K562 (cell line): ENCODE measurements around the gene PROKR1. TPM values are rescaled to one million over a fixed set of nuclear protein-coding genes. Genes with fewer than 3 reads are reported as not detected.

Experiments
- CGGBP1 ChIP-seq: fragments of 250-450 bp; sonication (Bioruptor Pico); IDR thresholded peaks from 2 replicates; pipeline ENCODE4 v1.9.0; 2021; ENCODE audit warnings: mild to moderate bottlenecking
- HDAC8 ChIP-seq: fragments of 450-650 bp; IDR thresholded peaks from 2 replicates; pipeline ENCODE4 v1.6.1; 2016; ENCODE audit warnings: mild to moderate bottlenecking, missing genetic modification characterization, moderate library complexity, missing compliant biosample characterization
- HMBOX1 ChIP-seq: sonication (generic); IDR thresholded peaks from 2 replicates; pipeline ENCODE4 v1.6.1; 2016
- KAT8 ChIP-seq: fragments of 450-650 bp; IDR thresholded peaks from 2 replicates; pipeline ENCODE4 v1.6.1; 2016; ENCODE audit warnings: low read depth, mild to moderate bottlenecking
- NR2F6 ChIP-seq: fragments of 450-650 bp; formaldehyde crosslinking; IDR thresholded peaks from 2 replicates; pipeline ENCODE4 v1.4.0; 2020; ENCODE audit warnings: mild to moderate bottlenecking
- PCBP2 ChIP-seq: fragments of 200-400 bp; formaldehyde crosslinking; IDR thresholded peaks from 2 replicates; pipeline ENCODE4 v1.6.1; 2018; ENCODE audit warnings: low read length, low read depth, mild to moderate bottlenecking, moderate library complexity; ENCODE audit not compliant: poor library complexity, severe bottlenecking
- SPI1 ChIP-seq: IDR thresholded peaks from 2 replicates; pipeline ENCODE4 v1.6.1; 2011; ENCODE audit warnings: low read depth, low read length, control low read depth, borderline replicate concordance
- TRIM24 ChIP-seq, 2 experiments: fragments of 450-650 bp; IDR thresholded peaks; 2 replicates each; pipeline ENCODE4 v1.6.1; 2016
- TRIM28 ChIP-seq: fragments of 450-650 bp; IDR thresholded peaks from 2 replicates; pipeline ENCODE4 v1.6.1; 2017
- ZFP30 ChIP-seq: fragments of 250-450 bp; sonication (Bioruptor Pico); IDR thresholded peaks from 2 replicates; pipeline ENCODE4 v1.8.0; 2022; ENCODE audit warnings: moderate library complexity, mild to moderate bottlenecking, inconsistent platforms, borderline replicate concordance
- ZNF121 ChIP-seq: sonication (generic); formaldehyde crosslinking; conservative IDR thresholded peaks from 2 replicates; pipeline ENCODE4 v1.8.0; 2022; ENCODE audit warnings: missing genetic modification reagents
- ZNF165 ChIP-seq: fragments of 250-450 bp; sonication (Bioruptor Pico); IDR thresholded peaks from 2 replicates; pipeline ENCODE4 v1.4.0; 2020; ENCODE audit warnings: borderline replicate concordance
- ZNF232 ChIP-seq: sonication (generic); formaldehyde crosslinking; IDR thresholded peaks from 2 replicates; pipeline ENCODE4 v1.8.0; 2022; ENCODE audit warnings: mild to moderate bottlenecking, missing genetic modification reagents
- polyA plus RNA-seq, 8 experiments: library from polyadenylated mRNA; depleted of rRNA in 4 of 8; stranded (reverse) in 5 of 8; unstranded in 3 of 8; fragments of >200 nt; fragmentation: Nextera tagmentation in 2 of 8; fragmentation: Illumina TruSeq in 1 of 8; extraction: Ambion mirVana in 2 of 8; extraction: Trizol in 1 of 8; gene quantifications; 2 replicates each; pipeline versions ENCODE4 v1.2.1 to v1.2.3, GENCODE V29; 2011 to 2014; ENCODE audit warnings: inconsistent platforms in 1 of 8, missing spikeins in 1 of 8
- total RNA-seq, 7 experiments: library from RNA; depleted of rRNA in 6 of 7; stranded (reverse); fragments of >200 nt in 6 of 7; fragmentation: Illumina TruSeq in 2 of 7; extraction: Trizol in 2 of 7; gene quantifications; 2 replicates each; pipeline versions ENCODE4 v1.2.1 to v1.2.3, GENCODE V29; 2011 to 2021; ENCODE audit warnings: low replicate concordance in 1 of 7
- TF ChIP-seq, protein P1 (sequence below): IDR thresholded peaks from 2 replicates; pipeline ENCODE4 v1.6.1; 2014; ENCODE audit warnings: antibody characterized with exemption
- TF ChIP-seq, protein P2 (sequence below): sonication (generic); formaldehyde crosslinking; IDR thresholded peaks from 2 replicates; pipeline ENCODE4 v1.8.1; 2023; ENCODE audit warnings: mild to moderate bottlenecking, missing genetic modification reagents

The PROKR1 gene
- total and polyA plus RNA-seq, 9 of the 15 experiments (the other 6 are each of a cell fraction or from before 2014, with no cell fraction given), result 0.01 to 0.18 (median 0.09) TPM; not detected in 1

DNA sequence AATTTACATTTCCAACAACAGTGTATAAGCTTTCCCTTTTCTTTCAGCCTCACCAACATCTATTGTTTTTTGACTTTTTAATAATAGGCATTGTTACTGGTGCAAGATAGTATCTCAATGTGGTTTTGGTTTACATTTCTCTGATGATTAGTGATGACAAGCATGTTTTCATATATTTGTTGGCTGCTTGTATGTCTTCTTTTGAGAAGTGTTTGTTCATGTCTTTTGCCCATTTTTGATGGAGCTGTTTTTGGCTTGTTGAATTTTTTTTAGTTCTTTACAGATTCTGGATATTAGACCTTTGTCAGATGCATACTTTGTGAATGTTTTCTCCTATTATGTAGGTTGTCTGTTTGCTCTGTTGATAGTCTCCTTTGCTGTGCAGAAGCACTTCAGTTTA, 32.1 kb downstream of the PROKR1 start (continued):
- TF ChIP-seq, protein P1, sequence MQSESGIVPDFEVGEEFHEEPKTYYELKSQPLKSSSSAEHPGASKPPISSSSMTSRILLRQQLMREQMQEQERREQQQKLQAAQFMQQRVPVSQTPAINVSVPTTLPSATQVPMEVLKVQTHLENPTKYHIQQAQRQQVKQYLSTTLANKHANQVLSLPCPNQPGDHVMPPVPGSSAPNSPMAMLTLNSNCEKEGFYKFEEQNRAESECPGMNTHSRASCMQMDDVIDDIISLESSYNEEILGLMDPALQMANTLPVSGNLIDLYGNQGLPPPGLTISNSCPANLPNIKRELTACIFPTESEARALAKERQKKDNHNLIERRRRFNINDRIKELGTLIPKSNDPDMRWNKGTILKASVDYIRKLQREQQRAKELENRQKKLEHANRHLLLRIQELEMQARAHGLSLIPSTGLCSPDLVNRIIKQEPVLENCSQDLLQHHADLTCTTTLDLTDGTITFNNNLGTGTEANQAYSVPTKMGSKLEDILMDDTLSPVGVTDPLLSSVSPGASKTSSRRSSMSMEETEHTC, result no peak
- TF ChIP-seq, protein P2, sequence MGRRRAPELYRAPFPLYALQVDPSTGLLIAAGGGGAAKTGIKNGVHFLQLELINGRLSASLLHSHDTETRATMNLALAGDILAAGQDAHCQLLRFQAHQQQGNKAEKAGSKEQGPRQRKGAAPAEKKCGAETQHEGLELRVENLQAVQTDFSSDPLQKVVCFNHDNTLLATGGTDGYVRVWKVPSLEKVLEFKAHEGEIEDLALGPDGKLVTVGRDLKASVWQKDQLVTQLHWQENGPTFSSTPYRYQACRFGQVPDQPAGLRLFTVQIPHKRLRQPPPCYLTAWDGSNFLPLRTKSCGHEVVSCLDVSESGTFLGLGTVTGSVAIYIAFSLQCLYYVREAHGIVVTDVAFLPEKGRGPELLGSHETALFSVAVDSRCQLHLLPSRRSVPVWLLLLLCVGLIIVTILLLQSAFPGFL, result no peak
- TF ChIP-seq HMBOX1 (no peak), TRIM28 (peak; percentile 66; the same call in 1 of the 2 replicates), SPI1 (no peak), ZNF121 (CRISPR knock-in tag) (no peak), ZNF232 (CRISPR knock-in tag) (no peak), KAT8 (no peak), NR2F6 (CRISPR knock-in tag) (no peak), TRIM24 (IDR thresholded peaks at IDR 0.05) (0 out of 4 replicates have a peak, but pooled peaks of 1 of the 2 experiments have one; percentile 10), ZNF165 (CRISPR knock-in tag) (no peak), PCBP2 (no peak), CGGBP1 (CRISPR knock-in tag) (no peak), ZFP30 (CRISPR knock-in tag) (no peak), HDAC8 (tag) (no peak)
